CD4-positive, CD25-positive, alpha-beta regulatory T cell (primary cell): ENCODE measurements around the gene B3GAT1. TPM values are rescaled to one million over a fixed set of nuclear protein-coding genes. Genes with fewer than 3 reads are reported as not detected.

ENCODE experiments used
- ATAC-seq, 2 donors: fragments of 150-1000 bp; cut with Tn5 transposase; one replicate each; pipeline ENCODE4 v1.10.0; 2021; ENCODE audit warnings: low read depth in 2 of 2, moderate number of reproducible peaks in 2 of 2, moderate library complexity in 1 of 2
- DNase-seq, 3 donors: peaks; one replicate each; pipeline versions ENCODE4 v3.0.0 to v3.0.0-alpha.2; 2012 to 2022; ENCODE audit warnings: mixed read lengths in 1 of 3
- H3K27ac ChIP-seq: one replicate; pipeline ENCODE4 v1.7.0; 2013; ENCODE audit warnings: mild to moderate bottlenecking, low read length; ENCODE audit not compliant: insufficient read depth, poor library complexity, severe bottlenecking
- H3K27me3 ChIP-seq: one replicate; pipeline ENCODE4 v1.7.0; 2013; ENCODE audit warnings: low read length; ENCODE audit not compliant: control insufficient read depth, insufficient read depth
- H3K36me3 ChIP-seq: one replicate; pipeline ENCODE4 v1.7.0; 2013; ENCODE audit warnings: mild to moderate bottlenecking, low read length, moderate library complexity; ENCODE audit not compliant: control insufficient read depth, insufficient read depth
- H3K4me1 ChIP-seq: 2 replicates; pipeline ENCODE4 v1.7.0; 2013; ENCODE audit warnings: mild to moderate bottlenecking, low read length; ENCODE audit not compliant: insufficient read depth, control insufficient read depth, poor library complexity, severe bottlenecking
- H3K4me3 ChIP-seq: one replicate; pipeline ENCODE4 v1.7.0; 2013; ENCODE audit warnings: low read depth, mild to moderate bottlenecking, low read length, moderate library complexity
- H3K9me3 ChIP-seq, 2 experiments: 1 replicate in 1 of 2; 2 replicates in 1 of 2; pipeline ENCODE4 v1.7.0; 2013; ENCODE audit warnings: low read length in 2 of 2, mild to moderate bottlenecking in 1 of 2, moderate library complexity in 1 of 2; ENCODE audit not compliant: control insufficient read depth in 2 of 2
- H3K27ac Mint-ChIP-seq, 3 donors: one replicate each; pipeline ENCODE4 v1.8.0; 2020 to 2022; ENCODE audit warnings: mild to moderate bottlenecking in 3 of 3, mixed read lengths in 3 of 3, moderate library complexity in 2 of 3
- H3K27me3 Mint-ChIP-seq: one replicate; pipeline ENCODE4 v1.8.0; 2022; ENCODE audit warnings: mild to moderate bottlenecking, mixed read lengths
- H3K36me3 Mint-ChIP-seq: one replicate; pipeline ENCODE4 v1.8.0; 2020; ENCODE audit warnings: mixed read lengths
- H3K4me1 Mint-ChIP-seq, 4 donors: one replicate each; pipeline ENCODE4 v1.8.0; 2020 to 2022; ENCODE audit warnings: mixed read lengths in 4 of 4, mild to moderate bottlenecking in 1 of 4
- H3K4me3 Mint-ChIP-seq, 4 donors: one replicate each; pipeline ENCODE4 v1.8.0; 2020 to 2022; ENCODE audit warnings: mild to moderate bottlenecking in 4 of 4, mixed read lengths in 4 of 4, moderate library complexity in 3 of 4
- H3K9me3 Mint-ChIP-seq, 7 donors: one replicate each; pipeline ENCODE4 v1.8.0; 2020 to 2022; ENCODE audit warnings: mixed read lengths in 7 of 7, mild to moderate bottlenecking in 3 of 7, moderate library complexity in 2 of 7
- polyA plus RNA-seq, 4 donors: library from polyadenylated mRNA; unstranded; fragments of 300-500 nt; fragmentation: Illumina TruSeq; gene quantifications; one replicate each; pipeline ENCODE4 v1.2.3, GENCODE V29; 2021
- total RNA-seq: library from RNA; stranded (reverse); gene quantifications from one replicate; pipeline ENCODE4 v1.2.3, GENCODE V29; 2022

B3GAT1 gene
- total and polyA plus RNA-seq, 5 donors from 2014 or later: 1.9 TPM; not detected in 4

GRCh38 chr11:134385774-134386565 is 26.1 kb downstream of the B3GAT1 start:
- Mint-ChIP-seq H3K4me3 (no peak overlapping the region), H3K27me3 (no peaks in the 10 kb centered on the region), H3K4me1 (peaks cover 0 to 14% (median 2%) of the 10 kb centered on the region in 4 donors), H3K9me3 (no peaks in the 10 kb centered on the region), H3K27ac (no peak overlapping the region), H3K36me3 (no peaks in the 10 kb centered on the region)
- no peaks in the 10 kb centered on the region for H3K36me3 ChIP-seq
- DNase-seq (no peak), ATAC-seq (no peak)
- H3K4me1 ChIP-seq: peaks cover 10% of the 10 kb centered on the region
- H3K27me3 ChIP-seq: no peaks in the 10 kb centered on the region
- no peak overlapping the region for H3K27ac ChIP-seq
- no peaks in the 10 kb centered on the region for H3K9me3 ChIP-seq
- no peak overlapping the region for H3K4me3 ChIP-seq

GRCh38 chr11:134385171-134385570 is 26.9 kb downstream of the B3GAT1 start:
- H3K4me3 Mint-ChIP-seq: no peak overlapping the region

GRCh38 chr11:134384406-134384805 is 27.6 kb downstream of the B3GAT1 start:
- Mint-ChIP-seq H3K36me3 (no peaks in the 10 kb centered on the region), H3K27ac (no peak overlapping the region), H3K27me3 (no peaks in the 10 kb centered on the region), H3K4me3 (no peak overlapping the region), H3K4me1 (peaks cover 0 to 14% (median 2%) of the 10 kb centered on the region in 4 donors), H3K9me3 (no peaks in the 10 kb centered on the region)
- Histone ChIP-seq H3K27me3 (no peaks in the 10 kb centered on the region), H3K36me3 (no peaks in the 10 kb centered on the region), H3K27ac (no peak overlapping the region), H3K4me1 (peaks cover 10% of the 10 kb centered on the region), H3K4me3 (no peak overlapping the region), H3K9me3 (no peaks in the 10 kb centered on the region)
- DNase-seq: no peak
- no peak for ATAC-seq

More at GRCh38 chr11:134385171-134385570, 26.9 kb downstream of the B3GAT1 start:
- H3K27ac Mint-ChIP-seq: no peak overlapping the region
- H3K9me3 Mint-ChIP-seq: no peaks in the 10 kb centered on the region
- no peaks in the 10 kb centered on the region for H3K27me3 ChIP-seq
- H3K27me3 Mint-ChIP-seq: no peaks in the 10 kb centered on the region
- peaks cover 0 to 14% (median 2%) of the 10 kb centered on the region in 4 donors for H3K4me1 Mint-ChIP-seq
- no peaks in the 10 kb centered on the region for H3K36me3 Mint-ChIP-seq
- H3K27ac ChIP-seq: no peak overlapping the region
- DNase-seq (no peak), ATAC-seq (no peak)
- H3K36me3 ChIP-seq: no peaks in the 10 kb centered on the region
- peaks cover 10% of the 10 kb centered on the region for H3K4me1 ChIP-seq
- no peaks in the 10 kb centered on the region for H3K9me3 ChIP-seq
- H3K4me3 ChIP-seq: no peak overlapping the region

- H3K9me3 ChIP-seq: no peaks in the 10 kb centered on the region
- H3K27ac ChIP-seq: no peak overlapping the region
- no peaks in the 10 kb centered on the region for H3K36me3 ChIP-seq
- ATAC-seq (no peak), DNase-seq (no peak)
- no peak overlapping the region for H3K27ac Mint-ChIP-seq
- peaks cover 10% of the 10 kb centered on the region for H3K4me1 ChIP-seq
- H3K36me3 Mint-ChIP-seq: no peaks in the 10 kb centered on the region
- no peaks in the 10 kb centered on the region for H3K9me3 Mint-ChIP-seq
- H3K4me1 Mint-ChIP-seq: peaks cover 0 to 14% (median 2%) of the 10 kb centered on the region in 4 donors
- no peaks in the 10 kb centered on the region for H3K27me3 Mint-ChIP-seq
- no peak overlapping the region for H3K4me3 ChIP-seq
- no peak overlapping the region for H3K4me3 Mint-ChIP-seq
- no peaks in the 10 kb centered on the region for H3K27me3 ChIP-seq
Observed at GRCh38 chr11:134383576-134384221, 28.3 kb downstream of the B3GAT1 start.

GRCh38 chr11:134382830-134383229 is 29.2 kb downstream of the B3GAT1 start:
- DNase-seq (no peak), ATAC-seq (no peak)
- Mint-ChIP-seq H3K27me3 (no peaks in the 10 kb centered on the region), H3K4me3 (no peak overlapping the region), H3K27ac (no peak overlapping the region), H3K4me1 (peaks cover 0 to 14% (median 2%) of the 10 kb centered on the region in 4 donors), H3K9me3 (no peaks in the 10 kb centered on the region), H3K36me3 (no peaks in the 10 kb centered on the region)
- no peaks in the 10 kb centered on the region for H3K27me3 ChIP-seq
- H3K4me3 ChIP-seq: no peak overlapping the region
- H3K36me3 ChIP-seq: no peaks in the 10 kb centered on the region
- no peak overlapping the region for H3K27ac ChIP-seq
- H3K4me1 ChIP-seq: peaks cover 10% of the 10 kb centered on the region
- no peaks in the 10 kb centered on the region for H3K9me3 ChIP-seq

GRCh38 chr11:134382257-134382656 is 29.8 kb downstream of the B3GAT1 start:
- H3K4me1 ChIP-seq: peaks cover 9% of the 10 kb centered on the region
- H3K36me3 ChIP-seq: no peaks in the 10 kb centered on the region
- Mint-ChIP-seq H3K27me3 (no peaks in the 10 kb centered on the region), H3K27ac (no peak overlapping the region), H3K4me1 (peaks cover 0 to 12% (median 2%) of the 10 kb centered on the region in 4 donors), H3K36me3 (no peaks in the 10 kb centered on the region), H3K9me3 (no peaks in the 10 kb centered on the region), H3K4me3 (no peak overlapping the region)
- no peak overlapping the region for H3K27ac ChIP-seq
- H3K27me3 ChIP-seq: no peaks in the 10 kb centered on the region
- H3K9me3 ChIP-seq: no peaks in the 10 kb centered on the region
- no peak overlapping the region for H3K4me3 ChIP-seq
- ATAC-seq (no peak), DNase-seq (no peak)

GRCh38 chr11:134380785-134381184 is 31.3 kb downstream of the B3GAT1 start:
- no peaks in the 10 kb centered on the region for H3K36me3 ChIP-seq
- H3K4me1 Mint-ChIP-seq: no peaks in the 10 kb centered on the region
- no peak overlapping the region for H3K27ac Mint-ChIP-seq
- H3K4me1 ChIP-seq: no peaks in the 10 kb centered on the region
- H3K9me3 Mint-ChIP-seq: no peaks in the 10 kb centered on the region
- H3K9me3 ChIP-seq: no peaks in the 10 kb centered on the region
- ATAC-seq (no peak), DNase-seq (no peak)
- no peak overlapping the region for H3K4me3 Mint-ChIP-seq
- H3K36me3 Mint-ChIP-seq: no peaks in the 10 kb centered on the region
- H3K27ac ChIP-seq: no peak overlapping the region
- no peaks in the 10 kb centered on the region for H3K27me3 ChIP-seq
- no peaks in the 10 kb centered on the region for H3K27me3 Mint-ChIP-seq
- H3K4me3 ChIP-seq: no peak overlapping the region
